LNCAP (cell line): ENCODE results near the gene ZFR.

Experiments
- CTCF ChIP-seq: fragments of 450-650 bp; IDR thresholded peaks from 2 replicates; pipeline ENCODE4 v1.5.1; 2017; ENCODE audit warnings: mild to moderate bottlenecking

Gene ZFR

GRCh38 chr5:32421075-32421474, 23.5 kb downstream of the ZFR start:
- TF ChIP-seq CTCF = no peak

DNA sequence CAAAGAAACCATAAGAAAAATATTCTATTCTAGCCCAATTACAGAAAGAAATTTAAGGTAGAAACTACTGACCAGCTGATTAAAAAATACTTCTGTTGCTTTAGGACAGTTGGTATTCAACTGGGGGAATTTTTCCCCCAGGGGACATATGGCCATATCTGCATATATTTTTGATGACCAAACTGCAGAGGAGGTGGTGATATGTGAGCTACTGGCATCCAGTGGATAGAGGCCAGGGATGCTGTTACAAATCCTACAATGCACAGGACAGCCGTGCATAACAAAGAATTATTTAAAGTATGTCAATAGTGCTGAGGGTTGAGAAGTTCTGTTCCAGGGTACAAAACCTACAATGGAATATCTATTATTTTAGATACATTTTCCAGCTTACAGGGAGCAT, 24.0 kb downstream of the ZFR start:
- TF ChIP-seq CTCF = no peak

DNA sequence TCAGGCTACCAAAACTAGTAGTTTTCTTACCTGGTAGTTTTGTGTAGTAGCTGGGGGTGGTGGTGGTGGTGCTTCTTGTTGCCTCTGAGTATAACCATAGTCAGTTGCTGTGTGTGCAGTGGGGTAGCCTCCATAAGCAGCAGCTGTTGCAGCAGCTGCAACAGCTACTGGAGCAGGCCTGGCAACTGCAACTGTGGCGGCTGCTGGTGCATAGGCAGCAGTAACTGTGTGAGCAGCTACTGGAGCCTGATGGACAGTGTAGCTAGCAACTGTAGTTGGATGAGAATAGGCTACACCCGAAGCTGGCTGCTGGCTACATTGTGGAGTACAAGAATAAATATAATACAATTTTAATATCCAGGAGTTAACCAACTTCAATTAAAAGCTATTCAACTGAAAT, 24.7 kb downstream of the ZFR start:
- TF ChIP-seq CTCF = no peak

DNA sequence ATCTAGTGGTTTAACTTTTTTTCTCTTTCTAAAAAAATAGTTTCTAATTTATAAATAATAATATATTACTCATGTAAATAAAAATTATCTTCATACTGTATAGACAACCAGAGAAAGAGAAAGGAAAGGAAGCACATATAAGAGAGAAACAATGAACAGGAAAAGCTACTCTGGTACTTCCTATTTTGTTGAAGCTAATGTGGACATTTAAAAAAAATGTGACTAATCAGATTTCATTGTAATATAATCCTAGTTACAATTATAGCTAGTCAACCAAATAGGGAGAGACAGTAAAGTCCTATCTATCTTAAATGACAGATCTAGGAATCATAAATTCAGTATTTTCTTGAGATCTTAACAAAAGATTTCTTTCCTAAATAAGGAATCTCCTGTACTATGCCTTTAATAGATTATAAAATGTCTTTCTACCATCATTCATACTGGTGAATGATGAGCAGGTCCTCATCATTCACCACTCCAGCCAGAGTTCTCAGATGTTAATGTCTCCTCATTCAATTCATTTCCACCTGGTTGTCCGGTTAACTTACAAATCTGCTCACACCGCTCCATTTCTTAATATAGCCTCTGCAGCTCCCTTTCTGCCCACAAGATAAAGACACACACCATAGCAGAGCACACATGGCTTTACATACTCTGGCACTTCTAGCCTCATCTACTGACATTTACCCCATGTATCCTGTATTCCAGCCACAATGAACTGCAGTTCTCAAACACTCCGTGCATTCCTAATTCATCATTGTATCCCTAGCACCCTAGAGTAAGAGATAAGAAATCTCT, 30.9 kb downstream of the ZFR start:
- TF ChIP-seq CTCF = no peak

DNA sequence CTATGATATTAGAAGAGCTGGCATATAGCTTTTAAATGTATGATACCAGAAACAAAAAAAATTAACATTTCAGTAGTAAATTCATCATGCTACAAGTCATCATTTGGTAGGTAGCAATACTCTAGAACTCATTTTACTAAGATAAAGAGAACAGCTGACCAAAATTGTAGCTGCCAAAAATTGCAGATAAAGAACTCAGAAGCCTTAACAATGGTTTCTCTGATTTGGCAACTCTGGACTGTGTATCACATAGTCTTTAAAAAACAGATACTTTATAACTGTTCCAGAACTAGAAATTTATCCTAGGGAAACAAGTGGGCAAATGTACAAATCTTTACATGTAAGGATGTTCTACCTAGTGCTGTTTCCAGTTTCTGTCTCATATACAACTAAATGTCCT, 33.9 kb downstream of the ZFR start:
- no peak for TF ChIP-seq CTCF

DNA sequence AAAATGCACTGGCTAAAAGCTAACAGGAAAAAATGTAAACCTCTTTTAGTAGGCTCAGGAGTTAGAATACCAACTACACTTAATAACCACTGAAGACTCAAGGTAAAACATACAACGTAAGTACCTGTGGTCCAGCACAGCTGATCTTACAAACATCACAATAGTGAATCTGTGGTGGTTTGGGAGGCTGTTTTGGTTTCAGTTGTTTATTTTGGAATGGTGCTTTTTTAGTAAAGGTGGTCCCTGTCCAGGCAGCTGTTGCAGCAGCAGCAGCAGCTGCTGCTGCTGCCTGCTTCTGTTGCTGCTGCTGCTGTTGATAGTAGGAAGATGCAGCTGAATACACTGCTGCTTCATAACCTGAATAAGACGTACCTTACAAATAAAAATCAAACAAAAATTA, 37.9 kb downstream of the ZFR start:
- TF ChIP-seq CTCF = no peak

GRCh38 chr5:32405507-32405906, 39.0 kb downstream of the ZFR start:
- TF ChIP-seq CTCF = no peak

DNA sequence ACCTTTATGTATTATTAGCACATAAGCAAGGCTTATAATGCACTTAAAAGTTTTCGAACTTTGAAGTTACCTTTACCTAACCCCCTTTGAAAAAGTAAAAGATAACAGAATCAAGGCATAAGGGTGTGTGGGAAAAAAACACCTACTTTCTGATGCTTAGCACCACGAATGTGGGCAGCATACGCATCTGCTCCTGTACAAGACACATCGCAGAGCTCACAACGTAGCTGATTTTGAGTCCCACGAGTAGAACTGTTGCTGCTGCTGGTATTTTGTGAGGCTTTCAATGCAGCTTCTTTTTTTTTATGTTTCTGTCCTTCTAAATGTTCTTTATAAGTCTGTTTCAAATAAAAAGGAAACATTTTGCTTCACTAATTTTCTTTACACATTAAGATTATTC, 40.8 kb downstream of the ZFR start:
- TF ChIP-seq CTCF = no peak
